Mucosa of descending colon (tissue), 3 donors: Measurements from ENCODE around the gene ETFB. TPM values are rescaled to one million over a fixed set of nuclear protein-coding genes. Genes with fewer than 3 reads are reported as not detected.
"Not testable (repeated sequence)": the region's sequence is repeated elsewhere in the genome, so short reads cannot be mapped to it uniquely, and the experiment has no call there.

ENCODE experiments used
- ATAC-seq: fragments of 200-7000 bp; cut with Tn5 transposase; one replicate; pipeline ENCODE4 v1.9.1; 2020; ENCODE audit warnings: mild to moderate bottlenecking, moderate library complexity
- DNase-seq, 3 donors: peaks; one replicate each; pipeline ENCODE4 v3.0.0-alpha.2; 2020
- H3K36me3 ChIP-seq: fragments of 200-600 bp; one replicate; pipeline ENCODE4 v1.8.0; 2021; ENCODE audit warnings: low read depth, mild to moderate bottlenecking
- H3K4me1 ChIP-seq: fragments of 200-600 bp; one replicate; pipeline ENCODE4 v1.8.0; 2021; ENCODE audit warnings: low read depth, mild to moderate bottlenecking
- H3K4me3 ChIP-seq: fragments of 200-600 bp; one replicate; pipeline ENCODE4 v1.8.0; 2021; ENCODE audit warnings: mild to moderate bottlenecking
- H3K9me3 ChIP-seq: fragments of 200-600 bp; one replicate; pipeline ENCODE4 v1.8.0; 2021; ENCODE audit warnings: mild to moderate bottlenecking
- intact Hi-C, 2 donors: fragments of 100-400 bp; cut with DNase I in 1 of 2; cut with micrococcal nuclease in 1 of 2; formaldehyde crosslinking; loops; one replicate each; pipeline versions ENCODE4 v1.11.0 to v1.11.1; 2022; cut with DNase I, micrococcal nuclease
- total RNA-seq, 3 donors: library from RNA; stranded (reverse); fragmentation: NEBNext Ultra II Directional in 2 of 3; extraction: Animal tissue kit (Norgen Biotek cat#: 25700) in 2 of 3; gene quantifications; one replicate each; pipeline versions ENCODE4 v1.2.1 to v1.2.4, GENCODE V29; 2021 to 2023
- TF ChIP-seq, protein P1 (sequence below): fragments of 200-600 bp; IDR thresholded peaks from one replicate; pipeline ENCODE4 v1.8.0; 2022; ENCODE audit warnings: antibody characterized with exemption, mild to moderate bottlenecking
- donor health status: DM: no; HTN: no; CAD: no; lungs with moderate emphysema.
- donor health status: DM: no; HTN: no; CAD: no.
- donor health status: DM: no; HTN: yes; CAD: no.

Gene ETFB
- total RNA-seq, 3 donors from 2014 or later, result 113 to 154 (median 130) TPM

DNA sequence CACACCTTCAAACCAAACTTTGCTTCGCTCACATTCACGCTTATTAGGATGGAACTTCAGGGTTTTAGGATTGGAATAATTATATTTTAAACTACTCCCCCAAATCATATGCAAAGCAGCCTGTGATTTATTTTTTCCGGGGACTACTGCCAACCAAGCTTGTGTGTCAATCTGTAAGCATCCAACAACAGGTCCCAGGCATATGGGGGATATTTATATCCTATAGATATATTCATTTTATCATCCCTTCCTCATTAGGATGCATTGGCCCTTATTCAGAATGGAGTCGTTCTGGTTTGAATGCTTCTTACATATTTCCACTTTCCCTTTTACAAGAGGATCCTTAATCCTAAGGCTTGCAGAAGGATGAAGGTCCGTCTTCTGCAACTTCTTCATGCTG lies 33.0 kb upstream of the ETFB start:
- Histone ChIP-seq H3K9me3 (peaks cover 19% of the 10 kb centered on the region), H3K4me3 (no peak overlapping the region), H3K36me3 (no peaks in the 10 kb centered on the region), H3K4me1 (peaks cover 5% of the 10 kb centered on the region)
- intact Hi-C loops, result no loop called here
- TF ChIP-seq, protein P1, sequence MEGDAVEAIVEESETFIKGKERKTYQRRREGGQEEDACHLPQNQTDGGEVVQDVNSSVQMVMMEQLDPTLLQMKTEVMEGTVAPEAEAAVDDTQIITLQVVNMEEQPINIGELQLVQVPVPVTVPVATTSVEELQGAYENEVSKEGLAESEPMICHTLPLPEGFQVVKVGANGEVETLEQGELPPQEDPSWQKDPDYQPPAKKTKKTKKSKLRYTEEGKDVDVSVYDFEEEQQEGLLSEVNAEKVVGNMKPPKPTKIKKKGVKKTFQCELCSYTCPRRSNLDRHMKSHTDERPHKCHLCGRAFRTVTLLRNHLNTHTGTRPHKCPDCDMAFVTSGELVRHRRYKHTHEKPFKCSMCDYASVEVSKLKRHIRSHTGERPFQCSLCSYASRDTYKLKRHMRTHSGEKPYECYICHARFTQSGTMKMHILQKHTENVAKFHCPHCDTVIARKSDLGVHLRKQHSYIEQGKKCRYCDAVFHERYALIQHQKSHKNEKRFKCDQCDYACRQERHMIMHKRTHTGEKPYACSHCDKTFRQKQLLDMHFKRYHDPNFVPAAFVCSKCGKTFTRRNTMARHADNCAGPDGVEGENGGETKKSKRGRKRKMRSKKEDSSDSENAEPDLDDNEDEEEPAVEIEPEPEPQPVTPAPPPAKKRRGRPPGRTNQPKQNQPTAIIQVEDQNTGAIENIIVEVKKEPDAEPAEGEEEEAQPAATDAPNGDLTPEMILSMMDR, result no peak
- ATAC-seq (no peak), DNase-seq (no peak)

DNA sequence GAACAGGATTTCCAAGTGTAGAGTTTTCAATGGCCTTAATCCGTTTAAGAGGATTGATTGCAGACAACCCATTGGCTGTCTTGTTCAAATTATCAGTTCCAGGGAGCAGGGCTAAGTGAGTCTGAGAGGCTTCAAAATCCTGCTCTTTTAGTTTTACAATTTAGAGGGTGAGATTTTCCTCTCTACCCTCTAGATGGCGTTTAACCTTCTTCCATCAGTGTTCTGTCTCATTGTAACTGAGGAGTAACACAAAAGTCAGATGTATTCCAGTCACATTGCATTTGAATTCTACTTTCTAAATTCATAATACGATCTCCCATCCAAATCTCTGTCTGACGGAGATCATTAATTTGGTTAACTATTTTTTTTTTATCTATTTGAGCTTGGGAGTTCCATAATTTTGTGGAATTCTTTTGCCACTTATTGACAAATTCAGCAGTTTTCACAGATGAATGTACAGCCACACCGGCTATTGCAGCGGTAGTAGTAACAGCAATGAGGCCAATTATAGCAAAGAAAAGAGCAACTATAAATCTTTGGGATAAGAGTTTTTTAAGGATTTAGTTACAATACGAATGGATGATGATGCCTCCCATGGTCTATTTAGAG lies 32.0 kb upstream of the ETFB start:
- intact Hi-C loops, result no loop called here
- ATAC-seq, result no peak
- no peak for DNase-seq

DNA sequence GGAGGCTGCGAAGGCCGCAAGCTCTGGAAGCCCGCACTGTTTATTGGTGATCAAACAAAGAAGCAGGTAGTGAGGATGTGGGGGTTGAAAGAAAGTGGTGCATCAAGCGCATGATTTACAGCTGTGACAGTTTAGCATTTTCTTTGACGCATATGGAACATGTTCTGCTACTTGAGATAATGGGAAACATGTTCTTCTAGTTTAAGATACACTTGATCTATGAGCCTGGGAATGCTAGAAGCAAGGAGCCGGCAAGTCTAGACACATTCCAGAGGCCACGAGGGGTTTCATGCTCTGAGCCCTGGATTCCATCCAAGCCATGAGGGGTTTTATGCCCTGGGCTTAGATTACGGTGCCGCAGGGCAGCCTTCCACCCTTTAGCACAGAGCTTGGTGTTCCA lies 31.3 kb upstream of the ETFB start:
- H3K4me1 ChIP-seq, H3K36me3 ChIP-seq, intact Hi-C loops, DNase-seq, ATAC-seq, H3K4me3 ChIP-seq: not testable (repeated sequence)
- H3K9me3 ChIP-seq, result peaks cover 11% of the 10 kb centered on the region

More for the DNA sequence above, 32.0 kb upstream of the ETFB start:
- Histone ChIP-seq H3K4me3 (no peak overlapping the region), H3K9me3 (peaks cover 18% of the 10 kb centered on the region), H3K36me3 (no peaks in the 10 kb centered on the region), H3K4me1 (peaks cover 8% of the 10 kb centered on the region)
- TF ChIP-seq, protein P1, result no peak

DNA sequence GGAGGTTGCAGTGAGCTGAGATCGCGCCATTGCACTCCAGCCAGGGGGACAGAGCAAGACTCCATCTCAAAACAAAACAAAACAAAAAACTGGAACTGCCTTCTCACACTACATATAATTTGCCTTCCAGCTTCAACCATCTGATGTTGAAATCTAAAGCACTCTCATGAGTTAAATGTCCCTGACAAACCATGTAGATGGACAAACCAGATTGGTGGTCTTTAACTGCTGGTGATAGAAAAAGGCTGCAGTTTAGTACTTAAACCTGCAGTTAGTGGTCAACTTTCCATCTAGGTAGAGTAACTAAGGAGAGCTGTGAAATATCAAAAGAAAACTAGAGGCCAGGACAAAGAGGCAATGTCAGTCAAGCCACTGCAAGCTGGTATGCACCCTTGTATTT lies 30.0 kb upstream of the ETFB start:
- no peak for DNase-seq
- intact Hi-C loops, result no loop called here
- H3K4me3 ChIP-seq, result no peak overlapping the region
- no peaks in the 10 kb centered on the region for H3K9me3 ChIP-seq
- no peak for ATAC-seq
- no peaks in the 10 kb centered on the region for H3K36me3 ChIP-seq
- H3K4me1 ChIP-seq, result peaks cover 8% of the 10 kb centered on the region
- TF ChIP-seq, protein P1, result no peak

DNA sequence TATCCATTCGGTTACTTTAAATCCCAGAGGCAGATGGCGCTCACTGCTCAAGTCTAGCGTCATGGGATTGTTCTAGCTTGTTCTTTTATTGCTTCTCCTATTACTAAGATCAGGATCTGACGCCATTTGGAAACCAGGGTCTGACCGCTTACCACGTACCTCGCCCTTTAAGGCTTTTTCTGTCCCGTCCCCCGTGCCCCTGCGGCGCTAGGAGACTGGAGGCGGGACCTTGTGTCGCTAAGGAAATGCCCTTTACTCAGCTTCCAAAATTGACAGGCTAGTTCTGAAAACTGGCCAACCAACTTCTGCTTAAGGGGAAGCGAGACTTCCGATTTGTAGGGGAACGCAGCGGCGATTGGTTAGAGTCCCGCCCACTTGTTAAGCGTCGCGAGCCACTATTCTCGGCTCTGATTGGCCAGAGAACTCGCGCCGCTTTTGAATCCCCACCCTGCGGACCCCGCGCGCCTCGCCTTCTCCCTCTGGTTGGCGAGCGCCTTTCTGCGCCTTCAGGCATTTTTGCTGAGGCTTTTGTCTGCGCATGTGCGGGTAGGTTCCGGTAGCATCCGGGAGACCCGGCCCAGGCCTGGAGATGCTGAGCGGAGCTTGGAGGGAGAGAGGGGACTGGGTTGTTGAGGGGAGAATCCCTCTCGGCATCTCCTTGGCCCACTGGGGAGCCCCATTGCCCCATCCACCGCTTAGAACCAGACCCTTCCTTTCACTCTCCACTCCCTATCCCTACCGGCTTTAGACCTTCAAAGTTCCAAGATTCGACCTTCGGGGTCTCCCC lies 28.1 kb upstream of the ETFB start:
- no peaks in the 10 kb centered on the region for H3K36me3 ChIP-seq
- intact Hi-C loops, result no loop called here

DNA sequence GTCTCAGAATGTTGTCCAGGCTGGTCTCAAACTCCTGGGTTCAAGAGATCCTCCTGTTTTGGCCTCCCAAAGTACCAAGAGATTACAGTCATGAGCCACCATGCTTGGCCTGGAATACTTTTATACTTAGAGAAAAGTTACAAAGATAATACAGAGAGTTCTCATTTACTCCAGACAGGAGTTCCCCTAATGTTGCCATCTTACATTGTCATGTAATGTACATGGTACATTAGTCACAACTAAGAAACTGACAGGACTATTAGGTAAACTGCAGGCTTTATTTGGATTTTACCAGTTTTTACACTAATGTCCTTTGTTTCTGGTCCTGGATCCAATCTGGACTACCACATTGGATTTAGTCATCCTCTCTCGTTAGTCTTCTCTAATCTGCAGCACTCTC lies 26.5 kb upstream of the ETFB start:
- no peak overlapping the region for H3K4me3 ChIP-seq
- no peak for DNase-seq
- no peaks in the 10 kb centered on the region for H3K36me3 ChIP-seq
- H3K9me3 ChIP-seq, result no peaks in the 10 kb centered on the region
- intact Hi-C loops, result no loop called here
- ATAC-seq, result no peak
- H3K4me1 ChIP-seq, result peaks cover 8% of the 10 kb centered on the region
- TF ChIP-seq, protein P1, result no peak

More for the DNA sequence above, 28.1 kb upstream of the ETFB start:
- Histone ChIP-seq H3K4me3 (no peak overlapping the region), H3K9me3 (no peaks in the 10 kb centered on the region), H3K4me1 (peaks cover 8% of the 10 kb centered on the region)
- ATAC-seq, result peak; percentile 98
- TF ChIP-seq, protein P1, result no peak
- DNase-seq, result peak; percentile 90 to 95 (median 94)
